ENCODE results near the gene SIRT7.
A peak's percentile ranks its signal among the peaks of the same experiment; 100 is the strongest.

Gene SIRT7, protein sequence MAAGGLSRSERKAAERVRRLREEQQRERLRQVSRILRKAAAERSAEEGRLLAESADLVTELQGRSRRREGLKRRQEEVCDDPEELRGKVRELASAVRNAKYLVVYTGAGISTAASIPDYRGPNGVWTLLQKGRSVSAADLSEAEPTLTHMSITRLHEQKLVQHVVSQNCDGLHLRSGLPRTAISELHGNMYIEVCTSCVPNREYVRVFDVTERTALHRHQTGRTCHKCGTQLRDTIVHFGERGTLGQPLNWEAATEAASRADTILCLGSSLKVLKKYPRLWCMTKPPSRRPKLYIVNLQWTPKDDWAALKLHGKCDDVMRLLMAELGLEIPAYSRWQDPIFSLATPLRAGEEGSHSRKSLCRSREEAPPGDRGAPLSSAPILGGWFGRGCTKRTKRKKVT

DNA sequence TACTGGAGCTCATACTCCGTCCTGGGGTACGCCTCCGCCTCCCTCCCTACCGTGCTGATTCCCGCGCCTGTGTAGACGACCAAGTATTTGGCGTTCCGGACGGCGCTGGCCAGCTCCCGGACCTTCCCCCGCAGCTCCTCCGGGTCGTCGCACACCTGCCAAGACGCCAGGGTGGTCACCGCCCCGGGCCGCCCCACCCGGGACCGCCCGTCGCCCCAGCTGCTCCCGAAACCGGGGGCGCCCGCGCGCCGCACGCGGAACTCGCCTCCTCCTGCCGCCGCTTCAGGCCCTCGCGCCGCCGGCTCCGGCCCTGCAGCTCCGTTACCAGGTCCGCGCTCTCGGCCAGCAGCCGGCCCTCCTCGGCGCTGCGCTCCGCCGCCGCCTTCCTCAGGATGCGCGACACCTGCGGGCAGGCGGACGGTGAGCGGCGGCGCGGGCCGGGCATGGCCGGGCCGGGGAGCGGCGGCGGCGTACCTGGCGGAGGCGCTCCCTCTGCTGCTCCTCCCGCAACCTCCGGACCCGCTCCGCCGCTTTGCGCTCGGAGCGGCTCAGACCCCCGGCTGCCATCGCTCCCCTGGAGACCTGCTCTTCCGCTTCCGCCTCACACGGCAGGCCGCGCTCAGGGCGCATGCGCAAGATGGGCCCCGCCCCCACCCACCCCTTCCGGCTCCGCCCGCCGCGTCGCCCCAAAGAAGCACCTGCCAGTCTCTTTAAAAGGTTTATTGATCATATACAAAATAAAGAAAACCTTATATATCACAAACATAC, at the start of gene SIRT7:
TSS of gene SIRT7 (minus strand) at position 612 of the 768 bp plus-strand sequence. CDS start at position 567, 45 bp downstream.
- DNase-seq, result peak; percentile 82

DNA sequence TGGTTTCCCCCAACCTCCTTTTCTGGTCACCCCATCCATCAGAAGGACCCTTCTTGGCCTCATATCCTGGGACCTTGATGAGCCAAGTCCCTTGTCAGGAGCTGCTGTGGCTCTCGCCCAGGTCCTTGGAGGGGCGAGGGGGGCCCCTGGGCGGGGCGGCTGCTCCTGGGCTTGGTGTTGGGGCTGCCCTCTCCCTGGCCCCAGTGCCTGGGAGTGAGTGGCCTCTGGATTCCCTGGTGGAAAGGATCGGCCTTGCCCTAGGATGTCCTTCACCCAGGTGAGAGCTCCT, 49.2 kb upstream of the SIRT7 start:
- DNase-seq, result no peak

DNA sequence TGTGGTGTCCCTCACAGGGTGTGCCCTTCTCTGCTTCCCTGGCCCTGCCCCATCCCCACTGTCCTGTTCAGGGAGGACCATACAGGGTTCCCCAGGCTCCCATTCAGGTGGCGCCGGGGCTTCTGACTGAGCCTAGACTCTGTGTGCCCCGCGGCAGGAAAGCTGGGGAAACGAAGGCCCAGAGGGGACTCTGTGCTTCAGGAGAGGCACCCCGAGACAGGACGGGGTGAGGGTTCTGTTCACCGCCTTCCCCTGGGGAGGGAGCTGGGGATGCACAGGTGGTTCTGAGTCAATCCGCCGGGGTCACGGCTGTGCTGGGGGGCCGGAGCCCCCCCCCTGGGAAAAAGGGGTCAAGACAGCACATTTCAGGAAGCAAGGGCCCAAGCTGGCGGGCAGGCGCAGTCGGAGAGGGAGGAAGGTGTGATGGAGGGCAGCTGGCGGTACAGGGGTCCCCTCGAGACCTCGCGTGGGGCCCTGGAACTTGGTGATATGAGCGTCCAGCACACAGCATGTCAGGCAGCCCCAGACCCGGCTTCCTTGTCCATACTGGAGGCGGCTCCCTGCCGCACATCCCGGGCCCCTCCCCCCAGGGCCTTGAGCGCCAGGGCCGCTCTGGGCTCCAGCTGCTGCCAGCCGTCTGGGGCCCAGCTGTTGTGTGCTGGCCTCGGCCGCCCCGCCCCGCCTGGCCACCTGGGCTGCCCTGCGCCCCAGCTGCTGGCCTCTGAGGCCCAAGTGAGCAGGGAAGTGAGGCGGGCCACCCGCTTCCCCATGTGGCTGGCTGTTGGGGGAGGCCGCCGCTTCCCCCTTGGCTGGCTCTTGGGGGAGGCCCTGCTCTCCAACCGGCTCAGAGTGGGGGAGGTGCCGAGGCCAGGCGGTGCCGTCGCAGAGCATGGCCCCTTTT, 48.6 kb upstream of the SIRT7 start:
- no peak for DNase-seq

DNA sequence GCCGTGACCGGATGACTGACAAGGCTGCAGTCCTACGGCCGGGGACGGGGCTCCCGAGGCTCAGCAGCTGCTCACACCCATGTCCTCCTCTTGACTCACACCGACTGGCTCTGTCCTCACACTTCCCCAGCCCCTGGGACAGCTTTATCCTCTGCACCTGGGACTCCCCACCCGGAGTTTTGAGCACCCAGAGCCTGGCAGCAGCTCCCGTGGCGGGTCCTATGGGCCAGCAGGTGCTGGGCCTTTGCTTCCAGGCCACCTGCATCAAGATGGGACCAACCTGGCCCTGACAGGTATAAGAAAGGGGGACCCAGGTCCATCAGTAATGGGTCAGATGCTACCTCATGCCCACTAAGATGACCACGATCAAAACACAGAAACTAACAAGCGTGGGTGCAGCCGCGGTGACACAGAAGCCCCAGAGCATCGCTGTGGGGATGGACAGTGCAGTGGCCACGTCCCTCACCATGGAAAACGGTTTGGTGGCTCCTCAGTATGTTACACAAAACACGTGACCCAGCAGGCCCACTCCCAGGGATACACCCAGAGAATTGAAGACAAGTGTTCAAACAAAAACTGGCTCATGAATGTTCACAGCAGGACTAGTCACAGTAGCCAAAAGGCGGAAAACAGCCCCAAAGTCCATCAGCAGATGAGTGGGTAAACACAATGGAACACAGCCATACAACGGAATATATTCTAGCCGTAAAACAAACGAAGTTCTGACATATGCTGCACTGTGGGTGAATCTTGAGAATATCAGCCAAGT, 46.3 kb upstream of the SIRT7 start:
- DNase-seq, result no peak

DNA sequence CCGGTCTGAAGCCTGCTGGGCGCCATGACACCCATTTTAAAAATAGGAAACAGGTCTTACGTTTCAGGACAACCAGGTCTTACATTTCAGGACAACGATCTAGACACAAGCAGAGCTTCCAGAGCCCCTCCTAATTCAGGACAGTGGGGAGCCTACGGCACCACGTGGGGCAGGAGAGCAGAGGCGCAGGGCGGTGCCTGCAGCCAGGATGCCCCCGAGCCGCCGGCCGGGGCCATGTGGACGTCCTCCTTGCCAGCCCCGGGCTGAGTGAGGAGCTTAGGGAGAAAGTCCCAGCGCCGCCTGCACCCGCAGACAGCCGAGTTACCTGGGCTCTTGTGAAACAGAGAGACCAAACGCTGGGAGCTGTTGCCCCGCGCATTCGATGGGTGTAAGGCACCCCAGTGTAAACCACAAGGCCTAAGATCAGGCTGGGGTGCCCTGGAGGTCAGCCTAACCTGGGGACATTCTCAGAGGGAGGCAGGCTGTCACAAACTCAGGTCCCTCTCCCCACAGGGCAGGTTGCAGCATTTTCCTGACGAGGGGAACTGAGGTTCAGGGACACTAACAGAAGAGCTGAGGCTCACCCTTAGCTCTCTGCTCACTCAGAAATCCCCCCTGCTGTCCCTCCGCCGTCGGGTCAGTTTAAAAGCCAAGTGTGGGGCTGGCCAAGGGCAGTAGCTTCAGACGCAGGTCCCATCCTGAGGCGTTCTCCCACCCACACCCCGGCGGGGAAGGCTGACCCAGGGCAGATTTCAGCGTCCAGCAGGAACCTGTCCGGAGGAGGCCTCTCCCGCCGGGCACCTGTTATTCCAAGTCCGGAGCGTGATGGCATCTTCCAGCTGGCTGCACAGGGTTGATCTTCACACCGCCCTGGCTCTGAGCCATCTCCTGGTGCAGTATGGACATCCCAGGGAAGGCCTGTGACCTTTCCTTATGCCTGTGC, 44.8 kb upstream of the SIRT7 start:
- no peak for DNase-seq

DNA sequence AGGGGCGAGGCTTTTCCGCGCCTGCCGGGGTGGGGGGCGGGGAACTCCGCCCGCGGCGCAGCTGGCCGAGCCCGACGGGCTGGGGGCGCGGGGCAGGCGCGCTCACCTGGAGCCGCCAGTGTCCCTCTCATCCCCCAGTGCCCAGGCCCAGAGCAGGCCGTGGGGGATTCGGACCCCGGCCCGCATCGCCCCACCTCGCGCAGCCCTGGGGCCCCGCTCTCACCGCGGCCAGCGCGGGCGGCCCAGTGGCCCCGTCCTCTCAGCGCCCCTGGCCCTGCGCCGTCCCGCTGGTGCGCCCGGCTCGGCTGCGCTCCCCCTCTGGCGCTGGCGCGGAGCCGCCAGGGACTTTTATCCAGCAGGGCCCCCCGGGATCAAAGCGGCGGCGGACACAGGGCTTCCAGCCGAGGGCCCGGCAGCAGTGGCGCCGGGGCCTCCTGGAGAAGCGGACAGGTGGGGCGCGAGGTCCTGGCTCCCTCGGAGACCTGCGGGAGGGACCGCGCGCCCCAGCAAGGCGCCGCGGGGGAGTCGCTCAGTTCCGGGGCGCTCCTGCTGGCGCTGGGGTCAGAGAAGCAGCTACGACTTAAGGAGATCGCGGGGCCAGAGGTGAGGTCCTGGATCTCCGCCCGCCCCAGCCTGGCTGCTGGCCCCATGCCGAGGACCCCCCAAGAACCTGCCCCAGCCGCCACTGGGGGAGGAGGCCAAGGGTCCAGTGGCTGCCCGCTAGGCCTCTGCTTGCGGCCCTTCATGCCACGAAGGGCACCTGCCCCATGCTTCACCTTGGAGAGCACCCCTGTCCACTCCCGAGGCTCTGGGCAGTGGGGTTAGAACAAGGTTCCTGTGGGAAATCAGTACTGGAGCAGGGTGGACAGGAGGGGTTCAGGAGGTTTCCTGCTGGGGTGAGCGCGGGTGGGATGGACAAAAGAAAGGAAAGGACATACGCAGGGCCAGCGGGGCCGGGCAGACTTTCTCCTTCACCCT, 43.8 kb upstream of the SIRT7 start:
- DNase-seq, result no peak

DNA sequence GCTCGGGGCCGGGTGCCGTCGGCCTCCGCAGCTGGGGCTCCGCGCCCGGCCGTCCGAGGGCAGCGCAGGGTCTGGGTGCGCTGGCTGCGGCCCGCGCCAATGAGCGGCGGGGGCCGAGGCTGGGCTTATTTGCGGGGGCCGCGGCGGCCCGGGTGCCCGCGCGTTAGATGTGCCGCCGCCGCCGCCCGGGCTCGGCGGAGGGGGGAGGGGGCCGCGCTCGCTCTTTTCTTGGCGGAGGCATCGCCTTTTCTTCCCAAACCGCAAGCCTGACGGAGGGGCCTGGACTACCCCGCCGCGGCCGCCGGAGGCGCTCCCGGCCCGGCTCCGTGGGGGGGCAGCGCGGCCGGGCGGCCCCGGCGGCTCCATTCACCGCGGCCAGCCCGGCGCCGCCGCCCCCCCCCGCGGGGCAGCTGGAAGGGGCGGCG, 43.1 kb upstream of the SIRT7 start, which contains the start of gene NOTUM:
TSS of gene NOTUM (minus strand) at position 101 of the 425 bp plus-strand sequence. CDS start 278 bp downstream, outside the sequence.
- peak; percentile 32 for DNase-seq

DNA sequence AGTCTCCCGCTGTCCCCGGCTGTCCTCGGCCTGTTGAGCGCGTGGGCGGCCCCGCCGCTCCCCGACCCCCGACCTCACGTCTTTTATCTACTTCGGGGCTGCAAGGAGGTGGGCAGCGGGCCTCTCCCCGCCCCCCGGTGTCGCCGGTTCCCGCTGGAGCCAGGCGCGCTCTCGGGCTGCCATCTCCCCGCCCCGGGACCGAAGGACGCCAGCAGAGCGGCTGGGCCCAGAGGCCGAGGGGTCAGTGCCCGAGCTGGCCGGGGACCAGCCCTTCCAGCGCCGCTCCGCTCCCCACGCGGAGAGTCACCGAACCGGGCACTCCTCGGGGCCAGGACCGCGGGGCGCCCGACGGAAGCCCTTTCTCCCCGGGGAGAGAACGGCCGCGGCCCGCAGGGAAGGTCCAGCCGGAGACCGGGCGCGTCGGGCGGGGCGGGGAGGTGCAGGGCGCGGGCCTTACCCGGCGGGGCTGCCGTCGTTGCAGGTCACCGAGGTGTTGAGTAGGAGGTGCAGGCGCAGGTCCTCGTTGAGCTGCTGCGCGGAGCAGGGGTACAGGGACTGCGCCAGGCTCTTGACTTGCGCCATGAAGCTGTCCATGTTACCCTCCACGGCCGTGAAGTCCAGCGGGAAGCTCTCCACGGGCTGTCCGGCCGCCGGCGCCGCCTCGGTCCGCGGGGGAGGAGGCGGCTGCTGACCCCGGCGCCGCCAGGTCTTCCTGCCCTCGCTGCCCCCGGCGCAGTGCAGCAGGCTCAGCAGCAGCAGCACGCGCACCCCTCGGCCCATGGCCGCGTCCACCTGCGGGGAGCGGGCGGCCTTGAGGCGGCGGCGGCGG, 42.4 kb upstream of the SIRT7 start:
- DNase-seq, result no peak

DNA sequence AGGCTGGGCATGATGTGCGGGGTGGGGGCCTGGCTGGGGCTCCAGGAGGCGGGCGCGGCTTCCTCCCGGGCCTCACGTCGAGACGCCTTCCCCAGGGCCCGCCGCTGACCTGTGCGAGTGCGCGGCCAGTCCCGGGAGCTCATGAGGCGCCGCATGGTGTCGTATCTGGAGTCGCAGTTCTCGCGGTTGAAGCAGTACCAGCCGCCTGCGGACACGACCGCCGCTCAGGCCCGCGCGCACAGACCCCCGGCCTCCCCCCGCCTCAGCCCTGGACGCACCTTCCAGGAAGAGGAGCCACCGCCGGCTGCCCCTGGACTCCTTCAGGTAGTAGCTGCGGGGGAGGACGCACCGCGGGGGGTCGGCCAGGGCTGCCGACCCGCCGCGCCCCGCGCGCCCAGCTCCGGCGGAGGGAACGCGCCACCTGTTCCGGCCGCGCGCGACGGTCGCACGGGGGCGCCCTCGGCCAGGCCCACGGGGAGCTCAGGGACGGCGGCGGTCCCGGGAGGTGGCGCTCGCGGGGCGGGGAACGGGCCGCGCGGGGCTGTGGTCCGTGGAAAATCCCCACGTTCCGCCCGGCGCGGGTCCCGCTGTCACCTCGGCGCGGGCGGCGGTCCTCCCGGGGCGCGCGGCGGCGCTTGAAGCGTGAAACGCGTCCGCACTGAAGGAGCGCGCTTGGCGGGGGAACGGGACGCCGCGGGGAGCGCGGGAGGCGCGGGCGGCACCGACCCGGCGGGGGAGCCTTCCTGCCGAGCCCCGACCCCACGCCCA, 41.6 kb upstream of the SIRT7 start:
- DNase-seq, result peak; percentile 48

DNA sequence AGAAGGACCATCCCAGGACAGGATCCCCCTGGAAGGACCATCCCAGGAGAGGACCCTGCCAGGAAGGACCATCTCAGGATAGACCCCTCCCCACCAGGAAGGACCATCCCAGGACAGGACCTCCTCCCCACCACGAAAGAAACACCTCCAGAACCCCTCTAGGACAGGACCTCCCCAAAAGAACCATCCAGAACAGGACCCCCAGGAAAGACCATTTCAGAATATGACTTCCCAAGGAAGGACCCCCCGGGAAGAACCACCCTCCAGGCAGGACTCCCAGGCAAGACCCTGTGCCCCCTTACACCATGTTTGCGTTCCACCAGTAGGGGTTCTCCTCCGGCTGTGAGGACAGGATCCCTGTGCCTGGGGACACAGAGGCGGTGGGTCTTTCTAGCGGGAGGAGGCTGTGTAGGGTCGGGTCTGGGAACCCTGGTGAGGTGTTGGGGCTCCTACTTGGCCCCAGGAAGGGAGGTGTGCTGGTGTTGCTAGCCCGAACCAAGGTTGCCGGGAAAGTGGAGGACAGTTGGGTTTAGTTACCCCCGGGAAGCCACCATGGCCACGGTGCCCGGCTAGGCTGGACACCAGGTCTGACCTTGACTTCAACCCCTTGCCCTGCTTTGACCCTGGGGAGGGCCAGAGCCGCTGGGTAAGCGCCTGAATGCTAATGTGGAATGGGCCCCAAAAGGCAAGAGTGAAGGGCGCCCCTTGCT, 40.8 kb upstream of the SIRT7 start:
- DNase-seq, result no peak

DNA sequence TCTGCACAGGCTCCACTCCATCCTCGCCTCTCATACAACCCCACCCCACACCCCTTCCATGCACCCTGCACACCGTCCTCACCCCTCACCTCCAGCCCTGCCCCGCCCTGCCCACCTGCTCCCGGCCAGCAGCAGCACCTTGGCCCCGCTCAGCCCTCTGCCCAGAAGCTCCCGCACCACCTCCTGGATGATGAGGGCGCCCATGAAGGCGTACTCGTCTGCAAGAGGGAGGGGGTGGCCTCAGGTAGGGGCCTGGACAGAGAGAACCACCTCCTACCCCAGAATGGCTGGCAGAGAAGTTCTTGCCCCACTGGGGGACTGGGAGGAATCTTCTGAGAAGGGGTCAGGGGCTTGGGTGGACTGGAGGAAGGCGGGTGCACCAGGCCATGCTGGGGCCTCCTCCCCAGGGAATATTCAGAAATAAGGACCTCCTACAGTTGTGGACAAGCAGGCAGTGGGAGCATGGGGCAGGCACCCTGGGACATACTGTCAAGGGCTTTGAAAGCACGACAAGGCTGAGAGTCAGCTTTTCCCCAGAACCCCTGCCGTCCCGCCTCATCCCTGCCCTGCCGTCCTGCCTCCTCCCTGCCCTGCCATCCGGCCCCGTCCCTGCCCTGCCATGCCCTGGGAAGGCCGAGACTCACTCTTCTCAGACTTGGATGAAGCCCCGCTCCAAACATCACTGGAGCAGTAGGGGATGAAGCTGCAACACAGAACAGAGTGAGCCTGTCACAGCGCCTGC, 39.9 kb upstream of the SIRT7 start:
- DNase-seq, result no peak

DNA sequence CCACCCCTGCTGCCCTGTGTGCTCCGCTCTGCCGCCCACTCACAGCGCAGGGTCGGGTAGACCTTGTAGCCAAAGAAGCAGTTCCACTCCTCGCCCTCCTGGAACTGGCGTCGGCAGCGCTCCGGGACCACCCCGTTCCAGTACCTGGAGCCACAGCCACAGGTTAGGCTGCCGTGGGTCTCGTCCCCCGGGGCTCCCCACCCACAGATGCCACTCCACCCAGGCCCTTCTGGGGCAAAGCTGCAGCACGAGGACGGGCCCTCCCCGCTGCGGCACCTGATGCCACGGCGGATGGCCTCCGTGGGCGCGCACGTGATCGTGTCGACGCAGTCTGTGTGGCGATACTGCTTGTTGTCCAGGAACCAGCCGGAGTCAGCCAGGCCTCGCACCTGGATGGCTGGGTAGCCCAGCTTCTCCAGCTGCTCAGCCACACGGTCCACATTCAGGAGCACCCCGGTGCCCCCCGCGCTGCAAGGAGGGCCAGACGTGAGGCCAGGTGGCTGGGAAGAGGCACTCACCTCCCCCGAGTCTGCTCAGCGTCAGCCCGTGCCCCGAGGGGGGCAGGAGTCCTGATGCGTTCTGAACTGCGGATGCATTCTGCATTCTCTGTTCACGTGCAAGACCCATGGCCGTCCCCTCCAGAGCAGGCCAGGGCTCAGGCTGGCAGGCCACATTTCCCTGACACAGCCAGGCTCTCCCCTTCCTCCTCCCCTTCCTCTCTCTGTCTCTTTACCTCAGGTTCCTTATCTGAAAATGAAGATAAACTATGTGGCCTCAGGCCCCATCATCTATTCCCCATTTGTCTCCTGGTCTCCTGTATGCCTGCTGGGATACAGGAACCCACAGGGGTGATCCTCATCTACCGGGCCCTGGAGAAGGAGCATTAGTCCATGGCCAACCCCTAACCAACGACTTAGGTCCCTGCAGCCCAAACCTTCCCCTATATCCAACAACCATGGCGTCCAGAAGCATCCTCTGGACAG, 38.9 kb upstream of the SIRT7 start:
- DNase-seq, result no peak

DNA sequence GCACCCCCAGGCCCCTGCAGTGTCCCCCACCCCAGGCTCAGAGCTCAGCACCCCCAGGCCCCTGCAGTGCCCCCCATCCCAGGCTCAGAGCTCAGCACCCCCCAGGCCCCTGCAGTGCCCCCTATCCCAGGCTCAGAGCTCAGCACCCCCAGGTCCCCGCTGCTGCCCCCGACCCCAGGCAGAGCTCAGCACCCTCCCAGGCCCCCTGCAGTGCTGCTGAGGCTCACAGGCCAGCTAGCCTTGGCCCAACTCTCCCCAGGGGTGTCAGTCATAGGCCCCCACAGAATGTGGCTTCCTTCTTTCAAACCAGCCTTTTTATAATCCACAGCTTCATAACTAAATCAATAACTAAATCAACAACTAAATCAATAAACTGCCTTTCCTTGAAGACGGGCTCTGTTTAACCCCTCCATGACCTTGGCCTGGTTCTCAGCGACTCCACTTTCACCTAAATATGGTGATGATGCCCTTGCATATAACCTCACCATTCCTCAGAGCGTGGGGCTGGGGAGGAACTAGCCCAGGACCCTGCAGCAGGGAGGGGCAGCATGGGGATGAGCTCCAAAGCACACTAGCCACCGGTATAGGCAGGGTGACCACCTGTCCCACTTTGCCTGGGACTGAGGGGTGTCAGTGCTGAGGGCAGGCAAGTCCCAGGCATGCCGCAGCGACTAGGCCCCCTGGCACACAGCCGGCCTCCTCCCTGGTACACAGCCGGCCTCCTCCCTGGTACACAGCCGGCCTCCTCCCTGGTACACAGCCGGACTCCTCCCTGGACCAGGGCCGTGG, 38.0 kb upstream of the SIRT7 start:
- DNase-seq, result no peak

DNA sequence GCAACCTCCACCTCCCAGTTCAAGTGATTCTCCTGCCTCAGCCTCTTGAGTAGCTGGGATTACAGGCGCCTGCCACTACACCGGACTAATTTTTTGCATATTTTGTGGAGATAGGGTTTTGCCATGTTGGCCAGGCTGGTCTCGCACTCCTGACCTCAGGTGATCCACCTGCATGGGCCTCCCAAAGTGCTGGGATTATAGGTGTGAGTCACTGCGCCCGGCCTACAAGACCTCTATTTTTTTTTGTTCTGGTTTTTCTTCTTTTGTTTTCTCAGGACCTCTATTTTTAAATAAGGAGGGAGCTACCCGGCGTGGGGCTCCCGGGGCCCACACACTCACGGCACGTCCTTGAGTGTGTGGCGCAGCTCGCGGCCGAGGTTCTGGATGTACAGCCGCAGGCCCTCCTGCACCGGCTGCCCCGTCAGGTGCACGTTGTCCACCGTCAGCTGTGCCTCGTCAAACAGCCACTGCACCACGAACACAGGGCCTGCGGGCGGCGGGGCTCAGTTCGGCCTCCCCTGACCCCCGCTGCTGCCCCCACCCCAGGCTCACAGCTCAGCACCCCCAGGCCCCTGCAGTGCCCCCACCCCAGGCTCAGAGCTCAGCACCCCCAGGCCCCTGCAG, 37.2 kb upstream of the SIRT7 start:
- DNase-seq, result no peak

Measured in hematopoietic multipotent progenitor cell treated with erythropoietin and hydrocortisone succinate and interleukin-3 and kit ligand, for 8 days (in vitro differentiated cells).